ENCODE measurements around the gene CDK14. TPM values are rescaled to one million over a fixed set of nuclear protein-coding genes. Genes with fewer than 3 reads are reported as not detected.

CDK14 gene
- total and polyA plus RNA-seq, 11 donors: 2.9 to 37.7 (median 21.3) TPM

DNA sequence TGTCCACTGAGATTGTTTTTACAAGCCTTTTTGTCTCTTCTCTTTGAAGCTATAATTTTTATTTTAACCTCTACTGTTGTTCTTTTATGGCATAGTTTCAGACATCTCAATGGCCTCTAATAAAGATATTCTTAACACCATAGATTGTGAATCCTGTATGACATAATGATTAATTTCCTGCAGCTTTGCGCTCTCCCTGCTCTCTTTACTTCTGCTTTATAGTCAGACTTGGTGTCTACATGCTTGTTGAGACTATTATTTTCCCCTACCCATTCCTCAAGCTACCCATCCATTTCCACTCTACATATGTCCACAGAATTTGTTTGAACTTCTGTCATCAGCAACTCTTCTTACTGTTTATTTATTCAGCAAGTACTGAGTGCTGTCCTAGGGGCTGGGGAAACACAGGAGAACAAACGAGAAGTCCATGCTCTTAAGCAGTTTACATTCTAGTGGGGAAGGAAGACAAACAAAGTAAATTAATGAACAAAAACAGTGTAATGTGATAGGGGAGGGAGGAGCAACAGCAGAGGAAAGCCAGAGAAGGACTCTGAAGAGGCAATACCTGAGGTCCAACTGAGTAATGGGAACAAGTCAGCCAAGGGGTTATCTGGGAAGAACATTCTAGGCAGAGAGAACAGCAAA is 110.1 kb downstream of the CDK14 start:
- ATAC-seq: no peak
- no peak for DNase-seq
- intact Hi-C loops (cut with DNase I): loop anchor here in 1 of 10 donors (10.0 kb wide), 1 partner anchor 329 kb away; no protein-coding TSS in a partner anchor
- no peaks in the 10 kb centered on the region for H3K27me3 ChIP-seq
- 82 to 95% (median 87%) methylated on average over 2 of the region's 2 CpGs for WGBS, 4 donors
- H3K27ac ChIP-seq: no peak overlapping the region
- no peaks in the 10 kb centered on the region for H3K9me3 ChIP-seq
- no peak overlapping the region for H3K4me3 ChIP-seq
- H3K36me3 ChIP-seq: no peaks in the 10 kb centered on the region
- no peak for TF ChIP-seq POLR2A (IDR thresholded peaks at IDR 0.05)
- TF ChIP-seq, protein P1, sequence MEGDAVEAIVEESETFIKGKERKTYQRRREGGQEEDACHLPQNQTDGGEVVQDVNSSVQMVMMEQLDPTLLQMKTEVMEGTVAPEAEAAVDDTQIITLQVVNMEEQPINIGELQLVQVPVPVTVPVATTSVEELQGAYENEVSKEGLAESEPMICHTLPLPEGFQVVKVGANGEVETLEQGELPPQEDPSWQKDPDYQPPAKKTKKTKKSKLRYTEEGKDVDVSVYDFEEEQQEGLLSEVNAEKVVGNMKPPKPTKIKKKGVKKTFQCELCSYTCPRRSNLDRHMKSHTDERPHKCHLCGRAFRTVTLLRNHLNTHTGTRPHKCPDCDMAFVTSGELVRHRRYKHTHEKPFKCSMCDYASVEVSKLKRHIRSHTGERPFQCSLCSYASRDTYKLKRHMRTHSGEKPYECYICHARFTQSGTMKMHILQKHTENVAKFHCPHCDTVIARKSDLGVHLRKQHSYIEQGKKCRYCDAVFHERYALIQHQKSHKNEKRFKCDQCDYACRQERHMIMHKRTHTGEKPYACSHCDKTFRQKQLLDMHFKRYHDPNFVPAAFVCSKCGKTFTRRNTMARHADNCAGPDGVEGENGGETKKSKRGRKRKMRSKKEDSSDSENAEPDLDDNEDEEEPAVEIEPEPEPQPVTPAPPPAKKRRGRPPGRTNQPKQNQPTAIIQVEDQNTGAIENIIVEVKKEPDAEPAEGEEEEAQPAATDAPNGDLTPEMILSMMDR (IDR thresholded peaks at IDR 0.05): no peak
- H3K4me1 ChIP-seq: peaks cover 0 to 36% (median 14%) of the 10 kb centered on the region in 12 donors

DNA sequence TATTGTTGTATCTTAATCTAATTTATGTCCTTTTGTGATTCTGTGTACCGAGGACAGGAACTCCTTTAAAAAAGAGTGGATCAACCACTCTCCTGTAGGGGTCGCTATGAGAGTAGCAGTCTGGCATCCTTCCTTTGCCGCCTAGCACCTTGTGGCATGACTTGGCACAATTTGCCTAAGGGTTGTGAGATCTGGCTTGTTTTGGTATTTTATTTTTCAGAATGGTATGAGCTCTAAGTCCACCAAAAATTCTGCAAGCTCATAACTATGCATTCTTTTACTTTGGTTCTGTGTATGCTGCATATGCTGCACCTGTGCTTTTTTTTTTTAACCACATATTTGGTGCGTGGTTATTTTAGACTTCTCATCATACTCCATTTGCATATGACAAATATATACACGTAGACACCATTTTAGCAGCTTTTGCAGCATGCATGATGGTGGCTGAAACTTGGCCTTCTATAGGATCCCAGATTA is 112.8 kb downstream of the CDK14 start:
- no peak for ATAC-seq
- no peaks in the 10 kb centered on the region for H3K27me3 ChIP-seq
- H3K36me3 ChIP-seq: no peaks in the 10 kb centered on the region
- no peak overlapping the region for H3K4me3 ChIP-seq
- TF ChIP-seq, protein P1 (IDR thresholded peaks at IDR 0.05): peak; percentile 10 to 44 (median 30)
- no peak for TF ChIP-seq POLR2A (IDR thresholded peaks at IDR 0.05)
- no peak for DNase-seq
- H3K27ac ChIP-seq: no peak overlapping the region
- intact Hi-C loops (cut with DNase I): loop anchor here in 1 of 10 donors (10.0 kb wide), 1 partner anchor 326 kb away; no protein-coding TSS in a partner anchor
- H3K4me1 ChIP-seq: peaks cover 0 to 31% (median 12%) of the 10 kb centered on the region in 12 donors
- WGBS, 4 donors: 63 to 71% (median 68%) methylated on average over 5 of the region's 5 CpGs
- no peaks in the 10 kb centered on the region for H3K9me3 ChIP-seq

DNA sequence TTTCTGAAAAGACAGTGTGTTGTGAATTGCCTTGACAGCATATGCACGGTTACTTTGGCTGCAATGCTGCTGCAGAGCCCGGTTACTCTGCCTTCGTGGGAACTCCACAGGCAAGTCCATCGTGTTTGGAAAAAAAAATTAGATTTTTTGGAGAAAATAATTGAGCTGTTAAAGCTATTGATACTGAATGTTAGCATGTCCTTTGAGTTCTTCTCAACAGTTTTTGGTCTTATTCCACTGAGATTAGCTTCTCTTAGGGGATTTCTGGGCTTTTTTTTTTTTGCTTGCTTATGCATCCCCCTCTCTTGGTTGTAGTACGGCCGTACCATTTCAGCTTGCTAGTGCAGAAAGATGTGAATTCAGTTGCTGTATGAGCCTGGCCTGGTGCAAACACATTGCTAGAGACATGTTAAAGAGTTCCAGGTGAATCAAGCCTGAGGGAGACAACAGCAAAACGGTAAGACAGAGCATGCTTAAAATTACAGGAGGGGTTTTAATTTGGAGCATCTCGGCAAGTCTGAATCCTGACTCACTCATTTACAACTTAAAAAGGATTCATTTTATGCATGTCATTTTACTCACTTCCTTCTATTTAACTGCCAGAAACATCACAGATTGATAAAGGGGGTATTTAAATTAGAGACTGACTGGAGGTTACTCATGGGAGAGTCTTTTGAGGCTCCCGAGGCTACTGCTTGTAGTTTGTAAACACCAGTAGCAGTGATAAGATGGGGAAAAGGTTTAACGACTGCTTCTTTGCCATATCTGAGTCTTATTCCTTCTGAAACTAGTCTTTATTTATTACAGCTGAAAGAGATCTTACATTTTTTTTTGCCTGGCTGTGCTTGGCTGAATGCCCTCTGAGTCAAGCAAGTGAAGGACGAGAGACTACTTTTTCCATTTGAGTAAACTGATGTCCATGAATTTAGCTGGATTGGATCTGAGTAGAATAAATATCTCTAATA is 113.7 kb downstream of the CDK14 start:
- no peaks in the 10 kb centered on the region for H3K9me3 ChIP-seq
- TF ChIP-seq, protein P1 (IDR thresholded peaks at IDR 0.05): no peak
- DNase-seq: peak in 1 of 5 donors; percentile 29
- no peaks in the 10 kb centered on the region for H3K27me3 ChIP-seq
- WGBS, 4 donors: 30 to 36% (median 31%) methylated on average over 11 of the region's 11 CpGs
- no peaks in the 10 kb centered on the region for H3K36me3 ChIP-seq
- intact Hi-C loops (cut with DNase I): loop anchor here in 1 of 10 donors (10.0 kb wide), 1 partner anchor 325 kb away; no protein-coding TSS in a partner anchor
- ATAC-seq: peak in 2 of 4 donors; percentile 22 to 30
- H3K4me3 ChIP-seq: peak overlapping the region in 6 of 12 donors; percentile 3 to 32 (median 24)
- peak overlapping the region in 2 of 12 donors; percentile 4 to 39 for H3K27ac ChIP-seq
- H3K4me1 ChIP-seq: peaks cover 0 to 34% (median 12%) of the 10 kb centered on the region in 12 donors

DNA sequence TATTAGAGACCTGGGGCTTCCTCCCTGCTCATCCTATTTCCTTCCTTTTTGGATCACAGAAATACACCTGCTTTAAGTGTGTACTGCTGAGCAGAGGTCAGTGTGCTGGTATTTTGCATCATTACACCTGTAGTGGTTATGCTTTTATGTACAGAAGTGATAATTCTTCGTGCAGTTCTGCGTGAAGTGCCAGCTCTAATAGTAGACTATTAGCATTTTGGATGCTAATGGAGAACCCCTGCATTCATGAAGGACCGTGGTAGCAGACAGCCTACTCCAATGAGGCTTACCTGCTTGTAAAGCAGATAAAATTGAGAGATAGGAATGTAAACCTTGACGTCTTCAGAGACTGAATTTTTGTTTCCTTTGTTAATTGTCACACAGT is 114.3 kb downstream of the CDK14 start:
- TF ChIP-seq, protein P1 (IDR thresholded peaks at IDR 0.05): no peak
- intact Hi-C loops (cut with DNase I): no loop called here
- 63 to 74% (median 67%) methylated on average over 4 of the region's 4 CpGs for WGBS, 4 donors
- no peaks in the 10 kb centered on the region for H3K36me3 ChIP-seq
- H3K4me3 ChIP-seq: peak overlapping the region in 4 of 12 donors; percentile 17 to 32 (median 29)
- peak overlapping the region in 1 of 12 donors; percentile 39 for H3K27ac ChIP-seq
- no peaks in the 10 kb centered on the region for H3K9me3 ChIP-seq
- peaks cover 0 to 37% (median 12%) of the 10 kb centered on the region in 12 donors for H3K4me1 ChIP-seq
- no peaks in the 10 kb centered on the region for H3K27me3 ChIP-seq
- no peak for ATAC-seq
- DNase-seq: no peak

Measured in heart left ventricle (tissue), 16 donors.